B cell (primary cell): ENCODE results near the gene IL9. TPM values are rescaled to one million over a fixed set of nuclear protein-coding genes. Genes with fewer than 3 reads are reported as not detected.

Source experiments
- ATAC-seq: fragments of 200-7000 bp; cut with Tn5 transposase; one replicate; pipeline ENCODE4 v1.10.0; 2021; ENCODE audit warnings: low read depth, mild to moderate bottlenecking, moderate number of reproducible peaks, moderate library complexity
- CTCF ChIA-PET: fragments of 350-600 bp; sonication (Branson Sonifier 250); formaldehyde crosslinking; loops from one replicate; lab custom pipeline; 2021; ENCODE audit warnings: antibody characterized with exemption, inconsistent platforms; lab: Charles Lee
- POLR2A ChIA-PET: fragments of 350-600 bp; sonication (Branson Sonifier 250); formaldehyde crosslinking; loops from one replicate; lab custom pipeline; 2021; ENCODE audit warnings: antibody characterized with exemption; lab: Charles Lee
- DNase-seq: peaks from one replicate; pipeline ENCODE4 v3.0.0; 2013
- H2AFZ ChIP-seq: 2 replicates; pipeline ENCODE4 v1.6.1; 2012; ENCODE audit warnings: mild to moderate bottlenecking, low read depth, low read length; ENCODE audit not compliant: insufficient read depth, poor library complexity, severe bottlenecking
- H3K27ac ChIP-seq, 2 donors: 1 replicate in 1 of 2; 2 replicates in 1 of 2; pipeline ENCODE4 v1.5.1; 2012 to 2013; ENCODE audit warnings: low read length in 2 of 2, mild to moderate bottlenecking in 2 of 2, moderate library complexity in 1 of 2
- H3K27me3 ChIP-seq, 4 experiments: fragments of 200-600 bp in 1 of 4; sonication (generic) in 1 of 4; replicated peaks in 1 of 4; 1 replicate in 2 of 4; 2 replicates in 2 of 4; pipeline versions ENCODE4 v1.6.1 to v1.7.0; 2013 to 2016; ENCODE audit warnings: low read length in 3 of 4, mild to moderate bottlenecking in 2 of 4, mixed read lengths in 1 of 4, moderate library complexity in 1 of 4; ENCODE audit not compliant: insufficient read depth in 4 of 4, control insufficient read depth in 3 of 4; ENCODE audit errors: control extremely low read depth in 1 of 4
- H3K36me3 ChIP-seq, 2 experiments: replicated peaks in 1 of 2; 1 replicate in 1 of 2; 2 replicates in 1 of 2; pipeline versions ENCODE4 v1.6.1 to v1.7.1; 2013; ENCODE audit warnings: low read length in 1 of 2; ENCODE audit not compliant: insufficient read depth in 2 of 2, control insufficient read depth in 1 of 2; ENCODE audit errors: control extremely low read depth in 1 of 2, extremely low read depth in 1 of 2
- H3K4me1 ChIP-seq, 2 donors: fragments of 200-600 bp in 1 of 2; sonication (generic) in 1 of 2; 1 replicate in 1 of 2; 2 replicates in 1 of 2; pipeline versions ENCODE4 v1.5.1 to v1.6.1; 2013 to 2017; ENCODE audit warnings: low read length in 2 of 2; ENCODE audit not compliant: control insufficient read depth in 2 of 2, insufficient read depth in 2 of 2
- H3K4me2 ChIP-seq: replicated peaks from 2 replicates; pipeline ENCODE3; 2012; ENCODE audit warnings: mild to moderate bottlenecking, low read depth, low read length; ENCODE audit not compliant: poor library complexity, severe bottlenecking
- H3K4me3 ChIP-seq, 5 experiments: fragments of 200-600 bp in 1 of 5; sonication (generic) in 1 of 5; 1 replicate in 3 of 5; 2 replicates in 2 of 5; pipeline versions ENCODE4 v1.5.1 to v1.7.0; 2011 to 2016; ENCODE audit warnings: low read length in 4 of 5, mild to moderate bottlenecking in 4 of 5, low read depth in 2 of 5, control low read depth in 1 of 5, moderate library complexity in 1 of 5; ENCODE audit not compliant: insufficient read depth in 1 of 5; ENCODE audit errors: control extremely low read depth in 1 of 5, extremely low read depth in 1 of 5
- H3K79me2 ChIP-seq: fragments of 200-600 bp; sonication (generic); one replicate; pipeline ENCODE4 v1.6.0; 2016; ENCODE audit warnings: low read length; ENCODE audit not compliant: control insufficient read depth, insufficient read depth
- H3K9ac ChIP-seq: fragments of 200-600 bp; sonication (generic); 2 replicates; pipeline ENCODE4 v1.6.1; 2017; ENCODE audit warnings: mild to moderate bottlenecking, low read length, moderate library complexity
- H3K9me3 ChIP-seq, 3 donors: one replicate each; pipeline versions ENCODE4 v1.6.1 to v1.7.1; 2013; ENCODE audit warnings: low read length in 2 of 3; ENCODE audit not compliant: control insufficient read depth in 2 of 3, insufficient read depth in 1 of 3; ENCODE audit errors: control extremely low read depth in 1 of 3
- H4K20me1 ChIP-seq: 2 replicates; pipeline ENCODE4 v1.6.0; 2012; ENCODE audit warnings: mild to moderate bottlenecking, low read length; ENCODE audit not compliant: insufficient read depth, control insufficient read depth, poor library complexity, severe bottlenecking
- H3K27ac Mint-ChIP-seq: one replicate; pipeline ENCODE4 v1.8.0; 2021; ENCODE audit warnings: mixed read lengths
- H3K27me3 Mint-ChIP-seq: one replicate; pipeline ENCODE4 v1.8.0; 2021; ENCODE audit warnings: mixed read lengths
- H3K4me1 Mint-ChIP-seq: one replicate; pipeline ENCODE4 v1.8.0; 2021; ENCODE audit warnings: mixed read lengths
- H3K4me3 Mint-ChIP-seq: one replicate; pipeline ENCODE4 v1.8.0; 2021; ENCODE audit warnings: mixed read lengths
- H3K9me3 Mint-ChIP-seq: one replicate; pipeline ENCODE4 v1.8.0; 2022; ENCODE audit warnings: mixed read lengths; ENCODE audit not compliant: insufficient read depth
- CTCF ChIP-seq: fragments of 200-600 bp; IDR thresholded peaks from one replicate; pipeline ENCODE4 v1.8.0; 2022; ENCODE audit warnings: antibody characterized with exemption, mild to moderate bottlenecking
- EZH2 ChIP-seq: IDR thresholded peaks from 2 replicates; pipeline ENCODE4 v1.6.1; 2012; ENCODE audit warnings: borderline replicate concordance, low read depth, mild to moderate bottlenecking, moderate library complexity, low read length; ENCODE audit not compliant: insufficient read depth, poor library complexity, severe bottlenecking
- WGBS: methylation state at CpG from one replicate; pipeline ENCODE4 v1.1.5; 2013; ENCODE audit warnings: missing lambda C conversion rate; ENCODE audit not compliant: insufficient coverage; 5-methylcytosine and 5-hydroxymethylcytosine counted together
- intact Hi-C: fragments of 100-400 bp; cut with micrococcal nuclease; formaldehyde crosslinking; loops from one replicate; pipeline ENCODE4 v1.10.0; 2022
- polyA plus RNA-seq: library from polyadenylated mRNA; depleted of rRNA; stranded (reverse); fragments of >200 nt; gene quantifications from 2 replicates; pipeline ENCODE4 v1.2.3, GENCODE V29; 2012
- total RNA-seq, 2 donors: library from RNA; stranded (reverse); fragments of 120-200 nt in 1 of 2; gene quantifications; 1 replicate in 1 of 2; 2 replicates in 1 of 2; pipeline versions ENCODE4 v1.2.3 to v1.2.4, GENCODE V29; 2013 to 2022

IL9 gene
- total and polyA plus RNA-seq, 2 donors (not counting 1 experiment from before 2014, with no cell fraction given), result not detected

- ChIA-PET CTCF (interaction anchor here (0.6 to 2.4 kb wide), 6 partner anchors 9 to 324 kb away, joined by 3 to 23 read pairs (median 3); no protein-coding TSS in a partner anchor), POLR2A (no interaction called here)
- ATAC-seq, result no peak
- H3K9me3 Mint-ChIP-seq, result no peaks in the 10 kb centered on the region
- Histone ChIP-seq H3K36me3 (no peaks in the 10 kb centered on the region), H3K4me3 (no peak overlapping the region), H2AFZ (peak overlapping the region; percentile 55), H4K20me1 (no peaks in the 10 kb centered on the region), H3K4me2 (peak overlapping the region; percentile 52), H3K4me1 (peaks cover 0 to 5% of the 10 kb centered on the region in 2 donors), H3K9ac (peak overlapping the region; percentile 5), H3K79me2 (no peaks in the 10 kb centered on the region), H3K9me3 (no peaks in the 10 kb centered on the region), H3K27me3 (no peaks in the 10 kb centered on the region), H3K27ac (no peak overlapping the region)
- no peak overlapping the region for H3K4me3 Mint-ChIP-seq
- peaks cover 14% of the 10 kb centered on the region for H3K27me3 Mint-ChIP-seq
- peaks cover 5% of the 10 kb centered on the region for H3K4me1 Mint-ChIP-seq
- H3K27ac Mint-ChIP-seq, result no peak overlapping the region
- no peak for TF ChIP-seq EZH2
- no peak for TF ChIP-seq CTCF
- 83% methylated on average over 3 of the region's 13 CpGs for WGBS
- DNase-seq, result no peak
- intact Hi-C loops, result loop anchor here (2.0 to 5.0 kb wide), 2 partner anchors 174 to 195 kb away; no protein-coding TSS in a partner anchor
These were observed 7.6 kb downstream of the IL9 start for GRCh38 chr5:135887881-135888614.

- no peak overlapping the region for H3K27ac Mint-ChIP-seq
- Histone ChIP-seq H3K9ac (peak overlapping the region; percentile 5), H3K36me3 (no peaks in the 10 kb centered on the region), H3K4me2 (peak overlapping the region; percentile 52), H3K79me2 (no peaks in the 10 kb centered on the region), H4K20me1 (no peaks in the 10 kb centered on the region), H3K27ac (no peak overlapping the region), H3K9me3 (no peaks in the 10 kb centered on the region), H3K27me3 (no peaks in the 10 kb centered on the region), H3K4me3 (no peak overlapping the region), H3K4me1 (peaks cover 0 to 5% of the 10 kb centered on the region in 2 donors), H2AFZ (peak overlapping the region; percentile 55)
- peak; percentile 67 for DNase-seq
- no peaks in the 10 kb centered on the region for H3K9me3 Mint-ChIP-seq
- intact Hi-C loops, result loop anchor here (2.0 to 5.0 kb wide), 2 partner anchors 175 to 195 kb away; no protein-coding TSS in a partner anchor
- H3K27me3 Mint-ChIP-seq, result peaks cover 14% of the 10 kb centered on the region
- peaks cover 5% of the 10 kb centered on the region for H3K4me1 Mint-ChIP-seq
- 6% methylated on average over 7 of the region's 8 CpGs for WGBS
- ChIA-PET POLR2A (no interaction called here), CTCF (interaction anchor here (0.6 to 2.4 kb wide), 5 partner anchors 10 to 325 kb away, joined by 3 to 23 read pairs (median 3); no protein-coding TSS in a partner anchor)
- ATAC-seq, result peak; percentile 75
- peak overlapping the region; percentile 66 for H3K4me3 Mint-ChIP-seq
- TF ChIP-seq EZH2, result no peak
- peak; percentile 81 for TF ChIP-seq CTCF
These were observed 8.2 kb downstream of the IL9 start for GRCh38 chr5:135887447-135887864.
